Right ventricle myocardium superior (tissue), 1 donor: ENCODE measurements around the gene ASMT. TPM values are rescaled to one million over a fixed set of nuclear protein-coding genes. Genes with fewer than 3 reads are reported as not detected.

ENCODE experiments used
- ATAC-seq: fragments of 200-7000 bp; cut with Tn5 transposase; one replicate; pipeline ENCODE4 v1.9.1; 2020; ENCODE audit warnings: mild to moderate bottlenecking; ENCODE audit not compliant: poor library complexity
- DNase-seq: peaks from one replicate; pipeline ENCODE4 v3.0.0-alpha.2; 2020
- intact Hi-C: fragments of 100-400 bp; cut with DNase I; formaldehyde crosslinking; loops from one replicate; pipeline ENCODE4 v1.11.2; 2022
- total RNA-seq: library from RNA; stranded (reverse); fragmentation: NEBNext Ultra II Directional; extraction: Animal tissue kit (Norgen Biotek cat#: 25700); gene quantifications from one replicate; pipeline ENCODE4 v1.2.1, GENCODE V29; 2021
- donor health status: DM: no; HTN: yes; CAD: no; lungs with severe emphysema.

ASMT gene
- total RNA-seq, 1 donor from 2014 or later = not detected

- no peak for ATAC-seq
- DNase-seq = no peak
- intact Hi-C loops = no loop called here
These were observed 18.0 kb upstream of the ASMT start for GRCh38 chrX:1596676-1597344.

- intact Hi-C loops = no loop called here
- no peak for DNase-seq
- no peak for ATAC-seq
These were observed 17.4 kb upstream of the ASMT start for GRCh38 chrX:1597345-1598020.

GRCh38 chrX:1598021-1598875, 16.6 kb upstream of the ASMT start:
- intact Hi-C loops = no loop called here
- ATAC-seq = no peak

GRCh38 chrX:1598876-1599790, 15.7 kb upstream of the ASMT start:
- ATAC-seq (no peak), DNase-seq (no peak)
- intact Hi-C loops = no loop called here

More at GRCh38 chrX:1598021-1598875, 16.6 kb upstream of the ASMT start:
- DNase-seq = no peak

GRCh38 chrX:1599791-1600405, 15.0 kb upstream of the ASMT start:
- intact Hi-C loops = no loop called here
- ATAC-seq = no peak

GRCh38 chrX:1600406-1601050, 14.3 kb upstream of the ASMT start:
- ATAC-seq (no peak), DNase-seq (no peak)
- intact Hi-C loops = no loop called here

More at GRCh38 chrX:1599791-1600405, 15.0 kb upstream of the ASMT start:
- no peak for DNase-seq

GRCh38 chrX:1601051-1601767, 13.7 kb upstream of the ASMT start:
- ATAC-seq = no peak
- intact Hi-C loops = no loop called here
- DNase-seq = no peak

- intact Hi-C loops = no loop called here
- ATAC-seq = no peak
- DNase-seq = no peak
These were observed 13.1 kb upstream of the ASMT start for GRCh38 chrX:1601768-1602085.

GRCh38 chrX:1602299-1602698, 12.6 kb upstream of the ASMT start:
- ATAC-seq = no peak
- intact Hi-C loops = no loop called here

GRCh38 chrX:1606496-1606895, 8.4 kb upstream of the ASMT start:
- ATAC-seq (no peak), DNase-seq (no peak)
- intact Hi-C loops = no loop called here

More at GRCh38 chrX:1602299-1602698, 12.6 kb upstream of the ASMT start:
- no peak for DNase-seq

- ATAC-seq (no peak), DNase-seq (no peak)
- intact Hi-C loops = no loop called here
These were observed 5.5 kb upstream of the ASMT start for GRCh38 chrX:1609311-1609710.

- DNase-seq (no peak), ATAC-seq (no peak)
- intact Hi-C loops = no loop called here
These were observed 5.1 kb upstream of the ASMT start for GRCh38 chrX:1609762-1610161.

GRCh38 chrX:1610166-1610565, 4.7 kb upstream of the ASMT start:
- intact Hi-C loops = no loop called here
- DNase-seq (no peak), ATAC-seq (no peak)

- DNase-seq (no peak), ATAC-seq (no peak)
- intact Hi-C loops = no loop called here
These were observed 4.1 kb upstream of the ASMT start for GRCh38 chrX:1610736-1611135.

- intact Hi-C loops = no loop called here
- no peak for DNase-seq
- ATAC-seq = no peak
These were observed 2.1 kb upstream of the ASMT start for GRCh38 chrX:1612641-1613286.

GRCh38 chrX:1618689-1619088, 3.8 kb downstream of the ASMT start:
- DNase-seq = no peak
- ATAC-seq = no peak
- intact Hi-C loops = no loop called here

GRCh38 chrX:1623691-1624090, 8.8 kb downstream of the ASMT start:
- ATAC-seq (no peak), DNase-seq (no peak)
- intact Hi-C loops = no loop called here
